HG02852 (cell line): ENCODE results near the gene ITSN2.
A peak's percentile ranks its signal among the peaks of the same experiment; 100 is the strongest.
"Not testable (repeated sequence)": the region's sequence is repeated elsewhere in the genome, so short reads cannot be mapped to it uniquely, and the experiment has no call there.

Experiments
- ATAC-seq: cut with Tn5 transposase; IDR thresholded peaks from one replicate; pipeline ENCODE4 v1.9.1; 2021; ENCODE audit warnings: mild to moderate bottlenecking, moderate library complexity; ENCODE audit not compliant: unreplicated experiment

Gene ITSN2

GRCh38 chr2:24222946-24223345, 137.4 kb downstream of the ITSN2 start:
- ATAC-seq: no peak

- no peak for ATAC-seq
Measured at GRCh38 chr2:24221343-24222050, 138.8 kb downstream of the ITSN2 start.

GRCh38 chr2:24220554-24221291, 139.6 kb downstream of the ITSN2 start:
- ATAC-seq: no peak

GRCh38 chr2:24214880-24215279, 145.5 kb downstream of the ITSN2 start:
- ATAC-seq: peak; percentile 96

GRCh38 chr2:24211408-24211807, 148.9 kb downstream of the ITSN2 start:
- no peak for ATAC-seq

GRCh38 chr2:24210723-24211122, 149.6 kb downstream of the ITSN2 start:
- no peak for ATAC-seq

GRCh38 chr2:24210106-24210455, 150.3 kb downstream of the ITSN2 start:
- ATAC-seq: no peak

- no peak for ATAC-seq
Measured at GRCh38 chr2:24209389-24210105, 150.8 kb downstream of the ITSN2 start.

- ATAC-seq: no peak
Measured at GRCh38 chr2:24208490-24208889, 151.8 kb downstream of the ITSN2 start.

GRCh38 chr2:24207359-24207758, 153.0 kb downstream of the ITSN2 start:
- ATAC-seq: no peak

GRCh38 chr2:24206714-24207113, 153.6 kb downstream of the ITSN2 start:
- ATAC-seq: no peak

GRCh38 chr2:24206242-24206641, 154.1 kb downstream of the ITSN2 start:
- ATAC-seq: no peak

- no peak for ATAC-seq
Measured at GRCh38 chr2:24205131-24205530, 155.2 kb downstream of the ITSN2 start.

- ATAC-seq: no peak
Measured at GRCh38 chr2:24204505-24204904, 155.8 kb downstream of the ITSN2 start.

- no peak for ATAC-seq
Measured at GRCh38 chr2:24203787-24204150, 156.6 kb downstream of the ITSN2 start.

- ATAC-seq: no peak
Measured at GRCh38 chr2:24203029-24203786, 157.1 kb downstream of the ITSN2 start.

GRCh38 chr2:24200799-24201198, 159.5 kb downstream of the ITSN2 start:
- no peak for ATAC-seq

- ATAC-seq: no peak
Measured at GRCh38 chr2:24199968-24200590, 160.3 kb downstream of the ITSN2 start.

GRCh38 chr2:24197213-24197612, 163.1 kb downstream of the ITSN2 start:
- ATAC-seq: not testable (repeated sequence)

GRCh38 chr2:24191848-24192247, 168.5 kb downstream of the ITSN2 start:
- ATAC-seq: no peak

- ATAC-seq: no peak
Measured at GRCh38 chr2:24191156-24191555, 169.2 kb downstream of the ITSN2 start.
